ENCODE data around the gene ATAD3C. TPM values are rescaled to one million over a fixed set of nuclear protein-coding genes. Genes with fewer than 3 reads are reported as not detected.
"Not testable (repeated sequence)": the region's sequence is repeated elsewhere in the genome, so short reads cannot be mapped to it uniquely, and the experiment has no call there.

Gene ATAD3C
- polyA plus RNA-seq, 2 donors = 1.8 to 2.1 TPM

DNA sequence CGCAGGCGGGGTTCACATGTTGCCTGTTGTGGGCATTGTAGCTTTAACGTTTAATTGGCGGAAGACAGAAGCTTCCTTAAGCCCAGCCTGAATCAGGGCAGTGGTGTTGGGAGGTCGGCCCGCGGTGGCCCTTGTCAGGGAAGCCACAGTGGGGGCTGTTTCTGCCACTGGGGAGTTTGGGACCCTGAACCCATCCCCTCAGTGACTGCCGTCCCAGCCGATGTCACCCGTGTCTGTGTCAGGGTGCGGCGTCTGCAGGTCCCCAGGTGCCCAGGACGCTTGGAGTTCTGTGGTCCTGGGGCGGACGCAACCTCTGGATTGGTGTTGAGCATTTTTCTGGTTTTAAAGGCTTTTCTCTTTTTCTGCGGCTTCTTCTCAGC, 31.0 kb downstream of the ATAD3C start:
- not testable (repeated sequence) for H3K27ac ChIP-seq (ENCODE audit: low read depth in 2 of 2, low read length in 1 of 2); H3K27me3 ChIP-seq (ENCODE audit: control insufficient read depth in 1 of 2, insufficient read depth in 2 of 2, low read length in 2 of 2); H3K4me3 ChIP-seq (ENCODE audit: low read depth in 1 of 2, low read length in 2 of 2); H3K9me3 ChIP-seq (ENCODE audit: control insufficient read depth in 2 of 2, insufficient read depth in 1 of 2, low read depth in 1 of 2, low read length in 1 of 2); H3K4me1 ChIP-seq (ENCODE audit: control insufficient read depth in 2 of 2, insufficient read depth in 2 of 2, low read length in 1 of 2)
- peaks cover 7 to 40% of the 10 kb centered on the region in 2 donors for H3K36me3 ChIP-seq (ENCODE audit: control insufficient read depth in 2 of 2, insufficient read depth in 2 of 2, low read length in 1 of 2)
- 95 to 96% methylated on average over 16 of the region's 16 CpGs for WGBS, 2 donors

DNA sequence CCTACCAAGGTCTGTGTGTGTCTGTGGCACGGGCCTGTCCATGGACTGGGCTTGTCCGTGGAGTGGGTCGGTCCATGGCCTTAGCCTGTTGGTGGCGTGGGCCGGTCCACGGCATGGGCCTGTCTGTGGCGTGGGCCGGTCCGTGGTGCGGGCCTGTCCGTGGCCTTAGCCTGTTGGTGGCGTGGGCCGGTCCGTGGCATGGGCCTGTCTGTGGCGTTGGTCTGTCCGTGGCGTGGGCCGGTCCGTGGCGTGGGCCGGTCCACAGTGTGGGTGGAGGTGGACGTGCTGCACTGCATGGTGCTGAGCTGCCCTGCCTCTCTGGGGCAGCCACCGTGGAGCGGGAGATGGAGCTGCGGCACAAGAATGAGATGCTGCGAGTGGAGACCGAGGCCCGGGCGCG, 32.3 kb downstream of the ATAD3C start:
- 98% methylated on average over 24 to 30 of the region's 30 CpGs for WGBS, 2 donors
- not testable (repeated sequence) for H3K4me1 ChIP-seq (ENCODE audit: control insufficient read depth in 2 of 2, insufficient read depth in 2 of 2, low read length in 1 of 2); H3K9me3 ChIP-seq (ENCODE audit: control insufficient read depth in 2 of 2, insufficient read depth in 1 of 2, low read depth in 1 of 2, low read length in 1 of 2); H3K27ac ChIP-seq (ENCODE audit: low read depth in 2 of 2, low read length in 1 of 2); H3K27me3 ChIP-seq (ENCODE audit: control insufficient read depth in 1 of 2, insufficient read depth in 2 of 2, low read length in 2 of 2); H3K4me3 ChIP-seq (ENCODE audit: low read depth in 1 of 2, low read length in 2 of 2)
- peaks cover 7 to 40% of the 10 kb centered on the region in 2 donors for H3K36me3 ChIP-seq (ENCODE audit: control insufficient read depth in 2 of 2, insufficient read depth in 2 of 2, low read length in 1 of 2)

- 94 to 96% methylated on average over 14 of the region's 14 CpGs for WGBS, 2 donors
- H3K27me3 ChIP-seq (ENCODE audit: control insufficient read depth in 1 of 2, insufficient read depth in 2 of 2, low read length in 2 of 2) = no peaks in the 10 kb centered on the region
- no peaks in the 10 kb centered on the region for H3K4me1 ChIP-seq (ENCODE audit: control insufficient read depth in 2 of 2, insufficient read depth in 2 of 2, low read length in 1 of 2)
- H3K9me3 ChIP-seq (ENCODE audit: control insufficient read depth in 2 of 2, insufficient read depth in 1 of 2, low read depth in 1 of 2, low read length in 1 of 2) = peaks cover 0 to 3% of the 10 kb centered on the region in 2 donors
- H3K27ac ChIP-seq (ENCODE audit: low read depth in 2 of 2, low read length in 1 of 2) = no peak overlapping the region
- peaks cover 7 to 45% of the 10 kb centered on the region in 2 donors for H3K36me3 ChIP-seq (ENCODE audit: control insufficient read depth in 2 of 2, insufficient read depth in 2 of 2, low read length in 1 of 2)
- no peak overlapping the region for H3K4me3 ChIP-seq (ENCODE audit: low read depth in 1 of 2, low read length in 2 of 2)
These were observed 33.4 kb downstream of the ATAD3C start for GRCh38 chr1:1482856-1483255.

GRCh38 chr1:1483714-1484113, 34.2 kb downstream of the ATAD3C start:
- Histone ChIP-seq H3K4me1 (ENCODE audit: control insufficient read depth in 2 of 2, insufficient read depth in 2 of 2, low read length in 1 of 2) (no peaks in the 10 kb centered on the region), H3K9me3 (ENCODE audit: control insufficient read depth in 2 of 2, insufficient read depth in 1 of 2, low read depth in 1 of 2, low read length in 1 of 2) (peaks cover 0 to 3% of the 10 kb centered on the region in 2 donors), H3K4me3 (ENCODE audit: low read depth in 1 of 2, low read length in 2 of 2) (no peak overlapping the region), H3K27ac (ENCODE audit: low read depth in 2 of 2, low read length in 1 of 2) (no peak overlapping the region), H3K36me3 (ENCODE audit: control insufficient read depth in 2 of 2, insufficient read depth in 2 of 2, low read length in 1 of 2) (peaks cover 7 to 42% of the 10 kb centered on the region in 2 donors), H3K27me3 (ENCODE audit: control insufficient read depth in 1 of 2, insufficient read depth in 2 of 2, low read length in 2 of 2) (no peaks in the 10 kb centered on the region)
- WGBS, 2 donors = 96% methylated on average over 16 of the region's 16 CpGs

DNA sequence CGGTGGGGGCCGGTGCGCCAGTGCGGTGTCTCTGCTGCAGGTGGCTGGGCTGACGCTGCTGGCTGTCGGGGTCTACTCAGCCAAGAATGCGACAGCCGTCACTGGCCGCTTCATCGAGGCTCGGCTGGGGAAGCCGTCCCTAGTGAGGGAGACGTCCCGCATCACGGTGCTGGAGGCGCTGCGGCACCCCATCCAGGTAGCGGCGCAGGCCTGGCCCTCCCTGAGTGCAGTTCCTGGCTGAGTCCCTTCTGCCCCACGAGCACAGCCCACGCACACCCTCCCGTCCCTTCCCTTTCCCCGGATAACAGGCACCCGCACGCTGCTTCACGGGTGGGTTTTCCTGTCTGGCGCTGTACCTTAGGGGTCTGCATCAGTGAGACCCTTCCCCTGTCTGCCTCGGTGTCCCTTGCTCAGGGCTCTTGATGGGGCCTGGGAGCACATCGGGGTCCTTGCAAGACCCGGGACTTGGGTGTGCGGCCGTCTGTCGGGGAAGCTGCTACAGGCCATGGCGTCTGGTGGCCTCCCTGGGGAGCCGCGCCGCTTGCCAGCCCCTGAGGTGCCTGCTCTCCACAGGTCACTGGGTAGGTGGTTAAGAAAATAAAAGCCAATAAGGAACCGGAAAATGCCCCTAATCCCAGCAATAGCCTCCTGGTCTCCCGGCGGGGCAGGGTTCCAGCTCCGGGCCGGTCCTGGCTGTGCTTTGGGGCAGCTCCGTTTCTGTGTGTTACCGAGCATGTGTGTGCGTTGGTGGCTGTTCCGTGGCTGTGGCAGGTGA, 35.7 kb downstream of the ATAD3C start:
- H3K4me1 ChIP-seq (ENCODE audit: control insufficient read depth in 2 of 2, insufficient read depth in 2 of 2, low read length in 1 of 2); H3K9me3 ChIP-seq (ENCODE audit: control insufficient read depth in 2 of 2, insufficient read depth in 1 of 2, low read depth in 1 of 2, low read length in 1 of 2); H3K27ac ChIP-seq (ENCODE audit: low read depth in 2 of 2, low read length in 1 of 2); H3K4me3 ChIP-seq (ENCODE audit: low read depth in 1 of 2, low read length in 2 of 2); H3K27me3 ChIP-seq (ENCODE audit: control insufficient read depth in 1 of 2, insufficient read depth in 2 of 2, low read length in 2 of 2): not testable (repeated sequence)
- 95% methylated on average over 33 to 43 of the region's 46 CpGs for WGBS, 2 donors
- H3K36me3 ChIP-seq (ENCODE audit: control insufficient read depth in 2 of 2, insufficient read depth in 2 of 2, low read length in 1 of 2) = peaks cover 2 to 43% of the 10 kb centered on the region in 2 donors

GRCh38 chr1:1485755-1486317, 36.3 kb downstream of the ATAD3C start:
- not testable (repeated sequence) for H3K27me3 ChIP-seq (ENCODE audit: control insufficient read depth in 1 of 2, insufficient read depth in 2 of 2, low read length in 2 of 2); H3K4me3 ChIP-seq (ENCODE audit: low read depth in 1 of 2, low read length in 2 of 2); H3K9me3 ChIP-seq (ENCODE audit: control insufficient read depth in 2 of 2, insufficient read depth in 1 of 2, low read depth in 1 of 2, low read length in 1 of 2); H3K4me1 ChIP-seq (ENCODE audit: control insufficient read depth in 2 of 2, insufficient read depth in 2 of 2, low read length in 1 of 2); H3K27ac ChIP-seq (ENCODE audit: low read depth in 2 of 2, low read length in 1 of 2)
- H3K36me3 ChIP-seq (ENCODE audit: control insufficient read depth in 2 of 2, insufficient read depth in 2 of 2, low read length in 1 of 2) = peaks cover 4 to 44% of the 10 kb centered on the region in 2 donors
- WGBS, 2 donors = 83 to 85% methylated on average over 26 to 31 of the region's 31 CpGs

DNA sequence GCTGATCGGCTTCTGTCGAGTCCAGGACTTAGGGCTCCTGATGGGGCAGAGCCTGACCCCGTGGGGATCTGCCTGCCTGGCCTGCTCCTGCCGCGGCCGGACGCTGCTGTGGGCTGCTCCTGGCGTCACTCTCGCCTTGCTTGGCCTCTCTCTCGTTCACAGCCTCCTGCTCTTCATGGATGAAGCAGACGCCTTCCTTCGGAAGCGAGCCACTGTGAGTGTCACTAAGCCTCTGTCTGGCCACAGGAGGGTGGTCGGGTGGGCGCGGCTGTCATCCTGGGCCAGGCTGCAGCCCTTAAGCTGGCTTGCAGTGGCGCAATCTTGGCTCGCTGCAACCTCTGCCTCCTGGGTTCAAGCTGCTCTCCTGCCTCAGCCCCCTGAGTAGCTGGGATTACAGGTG, 38.2 kb downstream of the ATAD3C start:
- Histone ChIP-seq H3K27me3 (ENCODE audit: control insufficient read depth in 1 of 2, insufficient read depth in 2 of 2, low read length in 2 of 2) (no peaks in the 10 kb centered on the region), H3K27ac (ENCODE audit: low read depth in 2 of 2, low read length in 1 of 2) (no peak overlapping the region), H3K4me1 (ENCODE audit: control insufficient read depth in 2 of 2, insufficient read depth in 2 of 2, low read length in 1 of 2) (no peaks in the 10 kb centered on the region), H3K36me3 (ENCODE audit: control insufficient read depth in 2 of 2, insufficient read depth in 2 of 2, low read length in 1 of 2) (peaks cover 4 to 45% of the 10 kb centered on the region in 2 donors), H3K9me3 (ENCODE audit: control insufficient read depth in 2 of 2, insufficient read depth in 1 of 2, low read depth in 1 of 2, low read length in 1 of 2) (peaks cover 0 to 6% of the 10 kb centered on the region in 2 donors), H3K4me3 (ENCODE audit: low read depth in 1 of 2, low read length in 2 of 2) (no peak overlapping the region)
- 95% methylated on average over 18 of the region's 18 CpGs for WGBS, 2 donors

DNA sequence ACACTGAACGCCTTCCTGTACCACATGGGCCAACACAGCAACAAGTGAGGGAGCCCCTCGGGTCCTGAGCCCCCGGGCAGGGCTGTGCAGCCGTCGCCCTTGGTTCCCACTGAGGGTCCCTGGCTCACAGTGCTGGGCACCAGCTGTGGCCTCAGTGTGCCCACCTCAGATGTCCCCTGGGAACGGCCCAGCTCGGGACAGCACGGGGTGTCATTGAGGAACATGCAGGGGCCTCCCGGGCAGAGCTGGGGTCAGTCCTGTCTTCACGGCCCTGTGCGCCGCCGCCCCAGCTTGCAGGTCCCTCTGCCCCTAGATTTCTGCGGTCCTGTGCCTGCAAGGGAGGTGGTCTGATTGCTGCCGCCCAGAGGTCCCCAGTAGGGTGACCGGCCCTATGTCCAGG, 39.7 kb downstream of the ATAD3C start:
- peaks cover 4 to 38% of the 10 kb centered on the region in 2 donors for H3K36me3 ChIP-seq (ENCODE audit: control insufficient read depth in 2 of 2, insufficient read depth in 2 of 2, low read length in 1 of 2)
- WGBS, 2 donors = 95% methylated on average over 16 of the region's 16 CpGs
- H3K4me3 ChIP-seq (ENCODE audit: low read depth in 1 of 2, low read length in 2 of 2) = no peak overlapping the region
- no peaks in the 10 kb centered on the region for H3K4me1 ChIP-seq (ENCODE audit: control insufficient read depth in 2 of 2, insufficient read depth in 2 of 2, low read length in 1 of 2)
- peaks cover 0 to 6% of the 10 kb centered on the region in 2 donors for H3K9me3 ChIP-seq (ENCODE audit: control insufficient read depth in 2 of 2, insufficient read depth in 1 of 2, low read depth in 1 of 2, low read length in 1 of 2)
- H3K27me3 ChIP-seq (ENCODE audit: control insufficient read depth in 1 of 2, insufficient read depth in 2 of 2, low read length in 2 of 2) = no peaks in the 10 kb centered on the region
- no peak overlapping the region for H3K27ac ChIP-seq (ENCODE audit: low read depth in 2 of 2, low read length in 1 of 2)

- H3K9me3 ChIP-seq (ENCODE audit: control insufficient read depth in 2 of 2, insufficient read depth in 1 of 2, low read depth in 1 of 2, low read length in 1 of 2) = peaks cover 0 to 6% of the 10 kb centered on the region in 2 donors
- peaks cover 4 to 38% of the 10 kb centered on the region in 2 donors for H3K36me3 ChIP-seq (ENCODE audit: control insufficient read depth in 2 of 2, insufficient read depth in 2 of 2, low read length in 1 of 2)
- H3K27ac ChIP-seq (ENCODE audit: low read depth in 2 of 2, low read length in 1 of 2) = no peak overlapping the region
- H3K4me3 ChIP-seq (ENCODE audit: low read depth in 1 of 2, low read length in 2 of 2) = no peak overlapping the region
- WGBS, 2 donors = 93 to 96% methylated on average over 19 of the region's 19 CpGs
- H3K27me3 ChIP-seq (ENCODE audit: control insufficient read depth in 1 of 2, insufficient read depth in 2 of 2, low read length in 2 of 2) = no peaks in the 10 kb centered on the region
- no peaks in the 10 kb centered on the region for H3K4me1 ChIP-seq (ENCODE audit: control insufficient read depth in 2 of 2, insufficient read depth in 2 of 2, low read length in 1 of 2)
These were observed 40.4 kb downstream of the ATAD3C start for GRCh38 chr1:1489861-1490260.

Data from esophagus (tissue), 2 donors.